Right cardiac atrium (tissue), 5 donors: Measurements from ENCODE around the gene ARMC7. TPM values are rescaled to one million over a fixed set of nuclear protein-coding genes. Genes with fewer than 3 reads are reported as not detected.

Experiments used
- ATAC-seq, 2 donors: fragments of 200-7000 bp; cut with Tn5 transposase; one replicate each; pipeline versions ENCODE4 v1.8.0 to v1.9.1; 2020; ENCODE audit warnings: moderate library complexity in 2 of 2, mild to moderate bottlenecking in 1 of 2
- DNase-seq, 3 donors: peaks; one replicate each; pipeline ENCODE4 v3.0.0-alpha.2; 2020
- H3K27ac ChIP-seq: one replicate; pipeline ENCODE4 v1.5.1; 2013; ENCODE audit warnings: mild to moderate bottlenecking, low read length, control low read depth, moderate library complexity
- H3K27me3 ChIP-seq: one replicate; pipeline ENCODE4 v1.6.1; 2013; ENCODE audit not compliant: control insufficient read depth, insufficient read depth
- H3K4me1 ChIP-seq: one replicate; pipeline ENCODE4 v1.6.1; 2013; ENCODE audit warnings: low read length; ENCODE audit not compliant: control insufficient read depth, insufficient read depth
- H3K4me3 ChIP-seq: one replicate; pipeline ENCODE4 v1.5.1; 2013; ENCODE audit warnings: low read length, control low read depth
- H3K9me3 ChIP-seq: one replicate; pipeline ENCODE4 v1.6.1; 2013; ENCODE audit warnings: low read length; ENCODE audit not compliant: control insufficient read depth
- WGBS: extraction: QIAGEN DNeasy Blood & Tissue Kit; methylation state at CpG from one replicate; pipeline ENCODE4 v1.1.7; 2013; 5-methylcytosine and 5-hydroxymethylcytosine counted together
- intact Hi-C, 4 donors: fragments of 100-400 bp; cut with DNase I; formaldehyde crosslinking; loops; one replicate each; pipeline versions ENCODE4 v1.11.0 to v1.14.0; 2022 to 2023
- polyA plus RNA-seq: library from polyadenylated mRNA; stranded (reverse); fragments of 200-250 nt; gene quantifications from one replicate; pipeline ENCODE4 v1.2.3, GENCODE V29; 2013
- total RNA-seq, 4 donors: library from RNA; stranded (reverse); fragmentation: NEBNext Ultra II Directional; extraction: Animal tissue kit (Norgen Biotek cat#: 25700); gene quantifications; one replicate each; pipeline ENCODE4 v1.2.1, GENCODE V29; 2021
- donor health status: healthy with polysubstance abuse.
- donor health status: DM: no; HTN: yes; CAD: no.
- donor health status: DM: no; HTN: no; CAD: no.
- donor health status: DM: no; HTN: yes; CAD: no; lungs with severe emphysema.
- donor health status: DM: yes; HTN: yes; CAD: no.

ARMC7 gene
- total and polyA plus RNA-seq, 5 donors: 7.7 to 10.9 (median 9.5) TPM

- intact Hi-C loops: no loop called here
- H3K27me3 ChIP-seq: no peaks in the 10 kb centered on the region
- H3K9me3 ChIP-seq: no peaks in the 10 kb centered on the region
- peak overlapping the region; percentile 93 for H3K27ac ChIP-seq
- DNase-seq (peak; percentile 86 to 94 (median 94)), ATAC-seq (peak; percentile 87 to 88)
- WGBS: 7% methylated on average over 53 of the region's 53 CpGs
- H3K4me1 ChIP-seq: peaks cover 5% of the 10 kb centered on the region
- H3K4me3 ChIP-seq: peak overlapping the region; percentile 14
Observed at GRCh38 chr17:75077496-75078283, 32.1 kb upstream of the ARMC7 start.

DNA sequence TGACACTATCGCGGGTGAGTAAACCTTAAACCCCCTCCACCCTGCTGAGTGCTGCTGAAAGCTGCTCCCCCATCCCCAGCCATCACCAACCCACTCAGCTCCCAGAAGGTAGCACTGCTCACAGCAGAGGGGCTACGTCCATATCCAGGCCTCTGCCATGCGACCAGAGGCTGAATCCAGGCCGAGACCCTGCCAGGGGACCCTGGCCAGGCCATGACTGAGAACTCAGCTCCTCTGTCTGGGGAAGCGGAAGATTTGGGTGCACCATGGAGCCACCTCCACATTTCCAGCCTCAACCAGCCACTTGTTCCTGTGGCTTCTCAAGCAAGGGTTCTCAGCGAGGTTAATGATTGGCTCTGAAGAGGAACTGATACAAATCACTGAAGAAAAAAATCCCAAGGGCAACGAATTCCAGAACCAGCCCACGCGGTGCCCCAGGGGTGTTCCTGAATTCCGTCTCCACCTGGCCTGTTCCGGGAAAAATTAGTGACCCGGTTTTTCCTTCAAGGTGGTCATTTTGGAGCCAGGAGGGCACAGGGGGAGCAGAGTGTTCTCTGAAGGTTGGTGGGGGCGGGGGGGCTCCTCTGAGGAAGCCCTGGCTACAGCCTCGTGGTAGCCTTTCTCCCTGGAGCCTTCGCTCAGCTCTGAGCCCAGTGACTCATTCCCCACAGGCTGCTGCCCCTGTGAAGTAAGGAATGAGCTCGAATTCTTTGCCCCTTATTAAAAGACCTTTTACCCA, 31.3 kb upstream of the ARMC7 start:
- 62% methylated on average over 17 of the region's 17 CpGs for WGBS
- ATAC-seq: no peak
- no peak overlapping the region for H3K4me3 ChIP-seq

DNA sequence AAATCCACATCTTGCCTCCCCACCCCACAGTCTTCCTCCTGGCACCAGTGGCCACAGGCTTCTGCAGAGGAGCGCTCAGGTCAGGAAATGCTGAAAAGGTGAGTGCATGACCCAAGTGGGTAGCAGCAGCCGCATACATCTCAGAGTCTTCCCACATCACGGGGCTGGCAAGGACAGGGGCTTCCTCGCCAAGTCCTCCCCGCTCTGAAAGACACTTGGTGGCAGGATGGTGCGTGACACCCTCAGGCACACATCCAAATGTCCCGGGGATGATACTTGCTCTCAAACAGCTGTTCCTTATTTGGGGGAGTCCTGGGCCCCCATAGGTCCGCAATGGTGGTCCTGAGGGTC, 30.8 kb upstream of the ARMC7 start:
- ATAC-seq (no peak), DNase-seq (peak in 2 of 3 donors; percentile 54 to 61)
- H3K27ac ChIP-seq: peak overlapping the region; percentile 93

More for the DNA sequence above, 31.3 kb upstream of the ARMC7 start:
- H3K27ac ChIP-seq: peak overlapping the region; percentile 93
- no peaks in the 10 kb centered on the region for H3K27me3 ChIP-seq
- intact Hi-C loops: no loop called here
- H3K4me1 ChIP-seq: peaks cover 5% of the 10 kb centered on the region
- H3K9me3 ChIP-seq: no peaks in the 10 kb centered on the region
- peak in 1 of 3 donors; percentile 52 for DNase-seq

DNA sequence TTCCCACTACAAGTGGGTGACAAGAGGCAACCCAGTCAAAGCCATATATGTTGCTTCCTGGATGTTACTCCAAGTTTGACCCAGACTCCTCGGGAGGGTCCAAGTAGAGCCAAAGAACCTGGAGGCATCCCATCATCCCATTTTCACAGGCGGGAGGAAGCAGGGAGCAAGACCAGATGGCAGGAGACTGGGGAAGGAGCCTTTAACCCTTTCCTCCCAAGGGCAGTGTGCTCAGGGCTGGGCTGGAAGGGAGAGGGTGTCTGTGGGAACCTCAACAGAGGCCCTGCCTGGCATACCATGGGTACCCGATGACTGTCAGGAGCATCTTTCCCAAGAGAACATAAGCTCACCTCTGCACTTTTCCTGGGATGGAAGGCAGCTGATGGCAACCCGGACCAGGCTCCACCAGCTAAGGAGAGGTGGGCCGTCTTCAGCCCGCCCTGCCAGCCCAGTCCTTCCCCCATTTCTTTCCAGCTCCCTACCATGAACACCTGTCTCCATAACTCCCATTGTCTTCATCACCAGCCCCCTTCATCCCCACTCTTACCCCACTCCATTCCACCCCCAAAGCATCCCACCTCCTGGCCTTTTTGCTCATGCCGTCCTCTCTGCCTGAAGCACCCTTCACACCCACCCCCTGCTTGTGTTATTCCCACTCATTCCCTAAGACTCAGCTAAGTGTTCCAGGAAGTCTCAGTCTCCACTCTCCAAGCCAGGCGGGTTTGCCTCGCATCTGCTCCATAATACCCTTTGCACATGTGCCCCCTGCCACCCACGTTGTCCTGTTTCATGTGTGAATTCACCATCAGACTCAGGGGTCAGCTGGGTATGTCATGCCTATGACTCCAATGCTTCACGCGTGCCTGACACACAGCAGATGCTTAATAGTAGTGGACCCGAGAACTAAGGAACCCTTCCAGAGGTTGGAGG, 27.9 kb upstream of the ARMC7 start:
- no peak overlapping the region for H3K27ac ChIP-seq
- peaks cover 5% of the 10 kb centered on the region for H3K4me1 ChIP-seq
- no peak overlapping the region for H3K4me3 ChIP-seq
- 72% methylated on average over 13 of the region's 13 CpGs for WGBS
- peak in 1 of 3 donors; percentile 15 for DNase-seq
- intact Hi-C loops: no loop called here
- ATAC-seq: no peak
- H3K27me3 ChIP-seq: no peaks in the 10 kb centered on the region
- H3K9me3 ChIP-seq: no peaks in the 10 kb centered on the region

More for the DNA sequence above, 30.8 kb upstream of the ARMC7 start:
- intact Hi-C loops: no loop called here
- Histone ChIP-seq H3K4me3 (no peak overlapping the region), H3K27me3 (no peaks in the 10 kb centered on the region), H3K4me1 (peaks cover 5% of the 10 kb centered on the region), H3K9me3 (no peaks in the 10 kb centered on the region)
- 57% methylated on average over 8 of the region's 8 CpGs for WGBS

DNA sequence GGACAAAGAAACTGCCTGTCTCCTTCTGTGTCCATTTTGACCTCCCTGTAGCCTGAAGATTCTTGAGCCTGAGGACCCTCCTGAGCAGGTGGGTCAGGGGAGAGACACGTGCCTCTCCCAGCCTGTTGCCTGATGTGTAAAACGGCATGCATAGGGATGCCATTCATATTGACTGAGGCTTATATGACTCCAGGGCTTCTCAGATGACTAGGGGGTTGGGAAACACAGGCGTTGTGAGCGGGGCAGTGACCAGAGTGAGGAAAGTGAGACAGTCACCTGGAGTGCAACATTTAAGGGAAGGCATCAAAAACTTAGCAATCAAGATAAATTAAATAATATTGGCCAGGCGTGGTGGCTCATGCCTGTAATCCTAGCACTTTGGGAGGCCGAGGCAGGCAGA, 27.1 kb upstream of the ARMC7 start:
- no peak overlapping the region for H3K27ac ChIP-seq
- intact Hi-C loops: no loop called here
- WGBS: 82% methylated on average over 6 of the region's 6 CpGs
- no peaks in the 10 kb centered on the region for H3K9me3 ChIP-seq
- ATAC-seq (no peak), DNase-seq (no peak)
- H3K4me3 ChIP-seq: no peak overlapping the region
- no peaks in the 10 kb centered on the region for H3K27me3 ChIP-seq
- peaks cover 6% of the 10 kb centered on the region for H3K4me1 ChIP-seq

GRCh38 chr17:75084039-75084660, 25.6 kb upstream of the ARMC7 start:
- Histone ChIP-seq H3K4me1 (peaks cover 5% of the 10 kb centered on the region), H3K4me3 (no peak overlapping the region), H3K9me3 (no peaks in the 10 kb centered on the region), H3K27me3 (no peaks in the 10 kb centered on the region), H3K27ac (peak overlapping the region; percentile 19)
- DNase-seq: no peak
- intact Hi-C loops: no loop called here
- 51% methylated on average over 14 of the region's 14 CpGs for WGBS
- peak; percentile 3 to 4 for ATAC-seq

- Histone ChIP-seq H3K27ac (no peak overlapping the region), H3K4me3 (no peak overlapping the region), H3K27me3 (no peaks in the 10 kb centered on the region), H3K4me1 (peaks cover 6% of the 10 kb centered on the region), H3K9me3 (no peaks in the 10 kb centered on the region)
- WGBS: 79% methylated on average over 15 of the region's 15 CpGs
- intact Hi-C loops: no loop called here
- no peak for DNase-seq
- ATAC-seq: no peak
Observed at GRCh38 chr17:75086496-75087181, 23.1 kb upstream of the ARMC7 start.

- ATAC-seq: no peak
- 68% methylated on average over 12 of the region's 12 CpGs for WGBS
- Histone ChIP-seq H3K27me3 (no peaks in the 10 kb centered on the region), H3K4me3 (peak overlapping the region; percentile 30), H3K27ac (peak overlapping the region; percentile 88), H3K9me3 (no peaks in the 10 kb centered on the region), H3K4me1 (peaks cover 6% of the 10 kb centered on the region)
- intact Hi-C loops: no loop called here
- DNase-seq: no peak
Observed at GRCh38 chr17:75087182-75087557, 22.6 kb upstream of the ARMC7 start.

- 3% methylated on average over 69 of the region's 69 CpGs for WGBS
- no peaks in the 10 kb centered on the region for H3K27me3 ChIP-seq
- intact Hi-C loops: no loop called here
- H3K4me3 ChIP-seq: peak within 1 kb of the TSS; percentile 30
- peaks cover 6% of the 10 kb centered on the region for H3K4me1 ChIP-seq
- H3K9me3 ChIP-seq: no peaks in the 10 kb centered on the region
- ATAC-seq: peak; percentile 90 to 94
- peak; percentile 92 to 97 (median 97) for DNase-seq
- peak within 1 kb of the TSS; percentile 88 for H3K27ac ChIP-seq
Observed at GRCh38 chr17:75087558-75088453, 22.0 kb upstream of the ARMC7 start, which contains the start of gene SLC16A5. TSS of gene SLC16A5 (plus strand) at chr17:75087954. CDS start at chr17:75093637, 5,683 bp downstream.
